DMS53 treated with DMSO at 0.1 percent for 48 hours (cell line): ENCODE measurements around the gene SAG.
A peak's percentile ranks its signal among the peaks of the same experiment; 100 is the strongest.

ENCODE experiments used
- DNase-seq: peaks from one replicate; lab custom pipeline; 2025; ENCODE audit not compliant: unreplicated experiment; lab: John Stamatoyannopoulos, UW

SAG gene

GRCh38 chr2:233287871-233288270 is 19.7 kb upstream of the SAG start:
- no peak for DNase-seq

- no peak for DNase-seq
Observed at GRCh38 chr2:233288663-233289062, 19.0 kb upstream of the SAG start.

- DNase-seq, result no peak
Observed at GRCh38 chr2:233289648-233290047, 18.0 kb upstream of the SAG start.

GRCh38 chr2:233290051-233290845 is 17.4 kb upstream of the SAG start:
- peak; percentile 64 for DNase-seq

GRCh38 chr2:233295891-233296290 is 11.7 kb upstream of the SAG start:
- DNase-seq, result no peak

GRCh38 chr2:233297076-233297475 is 10.5 kb upstream of the SAG start:
- DNase-seq, result no peak

- DNase-seq, result no peak
Observed at GRCh38 chr2:233300401-233300800, 7.2 kb upstream of the SAG start.

GRCh38 chr2:233301248-233301647 is 6.4 kb upstream of the SAG start:
- no peak for DNase-seq

GRCh38 chr2:233301811-233302210 is 5.8 kb upstream of the SAG start:
- no peak for DNase-seq

- no peak for DNase-seq
Observed at GRCh38 chr2:233303252-233303651, 4.4 kb upstream of the SAG start.

- no peak for DNase-seq
Observed at GRCh38 chr2:233311241-233311926, 3.8 kb downstream of the SAG start.

- no peak for DNase-seq
Observed at GRCh38 chr2:233312874-233313273, 5.3 kb downstream of the SAG start.

GRCh38 chr2:233314180-233314925 is 6.7 kb downstream of the SAG start:
- no peak for DNase-seq

- DNase-seq, result no peak
Observed at GRCh38 chr2:233317196-233317943, 9.8 kb downstream of the SAG start.

- DNase-seq, result no peak
Observed at GRCh38 chr2:233319256-233319655, 11.6 kb downstream of the SAG start.

GRCh38 chr2:233320470-233320869 is 12.9 kb downstream of the SAG start:
- no peak for DNase-seq

GRCh38 chr2:233321166-233321565 is 13.6 kb downstream of the SAG start:
- DNase-seq, result no peak

- no peak for DNase-seq
Observed at GRCh38 chr2:233323851-233324250, 16.2 kb downstream of the SAG start.

GRCh38 chr2:233325256-233325655 is 17.6 kb downstream of the SAG start:
- no peak for DNase-seq

- DNase-seq, result no peak
Observed at GRCh38 chr2:233325814-233326213, 18.2 kb downstream of the SAG start.

GRCh38 chr2:233326500-233326899 is 18.9 kb downstream of the SAG start:
- DNase-seq, result no peak
